OCI-M2 (cell line): Measurements from ENCODE around the gene SNX19.

Source experiments
- DNase-seq: peaks from one replicate; lab custom pipeline; 2025; ENCODE audit not compliant: unreplicated experiment; lab: John Stamatoyannopoulos, UW

Gene SNX19

DNA sequence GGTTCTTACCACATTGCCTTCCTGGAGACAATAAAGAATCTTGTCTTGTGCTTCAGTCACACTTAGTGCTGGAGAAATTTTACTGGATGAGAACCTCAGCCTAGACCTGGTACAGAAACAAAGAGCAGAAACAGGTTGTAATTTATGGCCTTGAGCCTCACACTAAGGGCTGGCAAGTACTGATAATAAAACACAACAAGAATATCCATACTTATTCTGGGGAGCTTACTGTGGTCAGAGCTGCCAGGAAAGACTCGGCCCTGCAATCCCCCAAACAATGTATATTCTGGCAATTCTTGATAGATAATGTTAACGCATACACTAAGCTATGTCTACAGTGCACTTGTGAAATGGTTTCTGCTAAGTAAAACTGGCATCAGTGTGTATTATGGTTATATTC, 9.7 kb downstream of the SNX19 start:
- DNase-seq, result no peak

DNA sequence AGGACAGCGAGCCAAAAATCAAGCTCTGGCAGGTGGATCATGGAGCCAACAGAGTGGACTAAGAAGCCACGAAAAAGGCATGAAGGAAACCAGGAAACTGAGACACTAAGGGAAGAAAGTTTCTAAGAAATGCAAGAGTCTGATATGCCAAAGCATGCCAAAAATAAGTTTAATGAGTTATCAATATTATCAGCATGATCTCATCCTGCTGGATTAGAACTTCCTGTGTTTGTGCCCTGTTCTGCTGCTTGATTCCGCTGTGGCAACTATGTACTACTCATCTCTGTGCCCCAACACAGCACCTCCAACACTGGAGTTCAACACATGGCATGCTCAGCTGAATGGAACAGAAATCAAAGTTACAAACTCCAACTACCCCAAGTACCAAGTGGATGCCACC, 10.8 kb downstream of the SNX19 start:
- DNase-seq, result no peak

DNA sequence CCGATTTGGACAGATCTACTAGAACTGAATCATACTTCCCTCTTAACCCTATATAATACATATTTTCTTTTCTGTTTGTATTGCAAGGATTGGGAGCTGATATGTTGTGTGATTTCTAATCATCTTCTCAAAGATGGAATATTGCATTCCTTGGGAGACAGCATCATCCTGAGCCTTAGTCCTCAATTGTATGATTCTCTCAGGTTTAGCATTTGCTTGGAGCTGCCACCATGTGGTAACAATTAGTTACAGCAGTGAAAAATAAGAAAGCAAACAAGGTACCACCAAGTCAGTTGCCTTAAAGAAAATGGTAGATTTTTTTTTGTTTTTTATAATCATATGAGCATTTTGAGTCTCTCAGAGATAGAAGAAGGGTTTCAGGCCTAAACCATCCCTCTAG, 11.9 kb downstream of the SNX19 start:
- no peak for DNase-seq

DNA sequence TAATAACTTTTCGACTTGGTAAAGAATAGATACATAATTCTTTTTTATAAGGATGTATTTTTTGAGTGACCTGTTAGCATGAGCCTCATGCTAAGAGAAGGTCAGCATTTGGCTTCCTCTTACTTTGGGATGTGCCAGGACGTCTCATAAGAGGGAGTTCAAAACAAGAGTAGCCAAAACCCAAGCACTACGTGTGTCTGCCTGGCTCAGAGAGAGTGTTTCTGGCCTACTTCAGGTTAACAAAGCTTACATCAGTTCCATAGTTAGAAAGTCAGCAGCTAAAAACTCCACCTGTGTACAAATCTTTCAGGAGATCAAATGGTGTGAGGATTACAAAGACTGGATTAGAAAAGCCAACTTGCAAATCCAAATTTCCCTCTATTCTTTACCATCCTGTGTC, 13.9 kb downstream of the SNX19 start:
- no peak for DNase-seq

DNA sequence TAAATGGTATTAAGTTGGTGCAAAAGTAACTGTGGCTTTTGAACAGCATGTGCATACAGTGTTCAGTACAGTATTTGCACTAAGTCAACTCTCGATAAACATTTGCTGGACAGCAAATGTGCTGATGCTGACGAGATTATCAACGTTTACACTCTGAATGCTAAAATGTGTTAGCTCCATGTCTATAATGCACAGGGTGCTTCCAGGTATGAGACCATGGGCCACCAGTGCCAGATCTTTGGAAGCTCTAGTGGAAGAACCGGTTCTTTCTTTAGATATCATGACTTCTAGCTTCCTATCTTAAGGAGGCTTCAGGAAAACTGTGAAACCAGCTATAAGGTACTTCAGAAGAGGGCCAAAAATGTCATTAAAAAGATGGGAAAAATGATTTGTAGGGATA, 17.2 kb downstream of the SNX19 start:
- DNase-seq, result no peak

DNA sequence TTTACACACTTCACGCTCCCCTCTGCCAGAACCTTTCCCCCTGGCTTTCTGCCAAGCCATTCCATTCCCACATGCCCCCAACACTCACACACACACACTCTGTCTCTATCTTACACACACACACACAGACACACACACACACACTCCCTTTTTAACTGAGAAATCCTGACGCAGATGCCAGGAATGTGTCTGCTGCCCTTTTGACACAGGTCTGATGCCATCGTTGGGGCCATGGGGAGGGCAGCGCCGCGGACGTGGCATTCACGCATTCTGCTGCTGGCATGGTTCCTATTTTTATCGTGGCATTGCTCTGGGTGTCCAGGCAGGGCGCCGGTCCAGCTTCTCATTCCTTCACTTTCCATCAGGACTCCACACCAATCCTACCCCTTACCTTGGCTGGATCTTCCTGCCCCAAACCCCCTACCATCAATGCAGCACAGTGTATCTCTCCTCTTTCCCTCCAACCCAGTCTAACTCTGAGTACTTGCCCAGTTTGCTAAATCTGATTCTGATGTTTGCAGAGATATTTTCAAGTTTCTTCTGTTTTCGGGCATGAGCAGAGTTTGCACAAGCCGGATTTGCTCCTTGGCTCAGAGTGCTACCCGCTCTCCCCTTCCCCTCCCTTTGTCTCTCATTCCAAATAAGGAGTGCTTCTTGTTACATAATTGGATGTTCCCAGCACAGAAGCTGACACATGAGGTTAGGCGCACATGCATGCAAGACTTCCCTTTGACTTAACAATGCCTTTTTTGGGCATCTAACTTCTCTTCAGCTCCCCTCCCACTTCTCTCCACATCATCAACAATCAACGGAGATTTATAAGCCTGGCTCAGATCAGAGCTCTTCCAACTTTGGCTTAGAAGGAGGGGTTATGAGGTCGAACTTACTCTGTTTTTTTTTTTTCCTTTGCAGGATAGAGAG, 18.8 kb downstream of the SNX19 start:
- DNase-seq, result no peak

DNA sequence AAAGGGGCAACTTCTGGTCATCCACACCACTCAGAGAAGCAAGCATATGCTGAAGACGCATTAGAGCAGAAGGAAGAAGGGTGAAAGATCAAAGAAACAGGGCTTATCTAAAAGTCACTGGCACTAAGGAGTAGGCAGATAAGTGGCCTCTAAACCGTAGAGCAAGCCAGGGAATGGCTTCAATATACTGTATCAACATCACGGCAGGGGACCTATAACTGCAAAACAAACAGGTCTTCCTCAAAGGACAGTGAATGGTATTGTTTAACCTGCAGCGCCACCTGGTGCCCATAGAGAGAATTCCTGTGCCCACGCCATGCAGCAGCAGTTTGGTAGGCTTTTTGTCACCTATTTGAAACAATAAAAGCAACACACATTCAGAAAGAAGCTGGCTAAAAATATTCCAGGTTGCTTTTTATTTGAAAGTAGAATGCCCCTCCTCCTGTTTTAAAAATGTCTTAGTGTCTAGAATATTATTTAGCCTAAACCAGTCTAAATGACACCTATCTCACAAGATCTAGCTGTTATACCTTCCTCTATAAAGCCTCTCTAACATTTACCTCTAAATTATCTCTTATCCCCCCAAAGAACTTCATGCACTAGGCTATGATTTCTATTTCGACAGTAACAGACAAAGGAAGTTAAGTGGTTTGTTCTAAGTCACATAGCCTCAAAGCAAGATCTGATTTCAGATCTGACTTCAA, 21.8 kb downstream of the SNX19 start:
- DNase-seq, result no peak

DNA sequence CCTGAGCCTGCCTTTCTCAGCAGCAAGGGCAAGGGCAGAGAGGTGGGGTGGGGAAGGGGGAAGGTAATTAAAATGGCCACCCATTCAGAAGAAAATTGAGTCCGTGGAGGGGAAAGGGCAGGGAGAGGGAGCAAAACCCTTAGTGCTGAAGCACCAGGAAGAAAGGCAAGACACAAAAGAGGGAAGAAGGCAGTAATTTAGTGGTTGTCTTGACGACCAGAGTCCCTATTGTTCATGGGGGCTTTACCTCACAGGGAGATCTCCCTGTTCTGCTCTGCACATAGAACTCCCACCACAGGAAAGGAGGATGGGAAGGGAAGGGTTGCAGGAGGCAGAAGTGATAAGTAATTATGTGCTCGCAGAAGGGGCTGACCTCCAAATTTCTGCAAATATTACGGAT, 23.4 kb downstream of the SNX19 start:
- no peak for DNase-seq

DNA sequence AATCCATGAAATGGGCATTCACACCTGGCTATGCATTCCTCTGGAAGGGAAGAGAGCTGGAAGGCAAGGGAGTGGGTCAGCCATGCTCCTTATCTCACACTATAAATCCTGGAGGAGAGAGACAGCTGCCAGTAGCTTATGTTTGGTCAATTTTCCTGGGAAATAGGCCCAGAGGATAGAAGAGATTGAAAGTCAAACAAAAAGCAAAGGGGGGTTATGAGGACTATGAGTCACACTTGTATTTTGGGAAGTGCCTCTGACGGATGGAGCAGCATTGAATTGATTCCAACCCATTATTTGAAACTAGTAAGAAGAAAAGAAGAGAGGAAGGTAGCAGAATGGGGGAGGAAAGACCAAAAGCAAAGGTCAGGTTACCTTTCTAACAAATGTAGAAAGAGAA, 25.0 kb downstream of the SNX19 start:
- DNase-seq, result no peak

DNA sequence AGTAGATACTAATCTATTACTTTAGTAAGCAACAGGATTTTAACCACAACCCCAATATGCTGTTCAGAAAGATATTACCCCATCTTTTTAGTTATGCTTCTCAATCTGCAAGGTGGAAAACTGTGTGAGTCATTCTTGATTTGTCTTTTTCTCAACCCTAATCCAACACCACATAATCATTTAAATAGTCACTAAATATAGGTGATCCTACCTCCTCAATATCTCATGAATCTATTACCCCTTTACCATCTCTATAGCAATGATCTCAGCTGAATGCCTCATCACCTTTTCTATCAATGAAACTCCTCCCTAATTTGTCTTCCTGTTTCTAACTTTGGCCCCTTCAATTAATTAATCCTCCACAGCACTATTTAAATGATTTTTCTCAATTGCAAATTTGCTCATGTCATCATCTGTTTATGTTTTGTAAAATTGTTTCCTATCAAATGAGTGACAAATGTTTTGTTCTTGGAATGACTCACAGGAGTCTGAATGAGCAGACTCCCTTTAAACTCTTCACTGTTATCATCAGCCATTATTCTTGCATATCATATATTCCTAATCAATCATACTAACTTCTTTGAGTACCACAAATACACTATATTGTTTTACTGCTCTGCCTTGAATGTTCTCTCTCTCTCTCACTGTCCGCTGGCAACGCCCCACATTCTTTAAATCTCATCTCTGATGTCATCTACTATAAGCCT, 26.1 kb downstream of the SNX19 start:
- DNase-seq, result no peak

DNA sequence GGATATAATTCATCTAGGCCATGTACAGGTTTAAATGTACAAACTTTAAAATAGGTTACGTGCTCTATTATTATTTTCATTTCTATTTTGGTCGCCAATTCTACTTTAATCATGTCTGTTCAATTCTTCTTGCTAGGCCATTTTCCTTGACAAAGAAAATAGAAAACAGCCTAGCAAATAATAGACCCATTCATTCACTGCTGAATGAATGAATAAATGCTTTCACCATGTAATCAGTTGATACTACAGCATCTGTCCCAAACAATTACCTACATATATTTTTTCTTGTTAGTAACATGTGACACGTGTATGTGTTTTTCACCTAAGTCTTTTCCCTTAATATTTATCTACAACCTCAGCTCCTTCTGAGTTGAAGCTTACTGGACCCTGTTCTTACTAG, 27.5 kb downstream of the SNX19 start:
- no peak for DNase-seq

DNA sequence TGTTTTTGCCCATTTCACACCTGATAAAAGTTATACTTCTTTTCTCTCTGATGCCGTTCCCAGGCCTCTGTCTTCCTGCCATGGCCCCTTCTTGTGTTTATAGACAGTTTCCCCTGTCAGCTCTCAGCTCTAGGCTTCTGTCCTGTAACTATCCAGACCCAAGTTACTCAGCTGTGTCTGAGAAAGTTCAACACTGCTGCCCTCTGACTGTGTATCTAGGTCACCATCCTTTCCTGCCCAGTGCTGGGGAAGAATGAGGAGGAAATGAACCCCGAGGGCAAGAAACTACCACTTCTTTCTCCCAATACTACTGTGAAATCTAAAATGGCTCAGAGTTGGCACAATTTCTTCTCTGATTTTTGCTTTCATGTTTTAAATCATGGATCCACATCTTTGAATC, 29.6 kb downstream of the SNX19 start:
- no peak for DNase-seq

DNA sequence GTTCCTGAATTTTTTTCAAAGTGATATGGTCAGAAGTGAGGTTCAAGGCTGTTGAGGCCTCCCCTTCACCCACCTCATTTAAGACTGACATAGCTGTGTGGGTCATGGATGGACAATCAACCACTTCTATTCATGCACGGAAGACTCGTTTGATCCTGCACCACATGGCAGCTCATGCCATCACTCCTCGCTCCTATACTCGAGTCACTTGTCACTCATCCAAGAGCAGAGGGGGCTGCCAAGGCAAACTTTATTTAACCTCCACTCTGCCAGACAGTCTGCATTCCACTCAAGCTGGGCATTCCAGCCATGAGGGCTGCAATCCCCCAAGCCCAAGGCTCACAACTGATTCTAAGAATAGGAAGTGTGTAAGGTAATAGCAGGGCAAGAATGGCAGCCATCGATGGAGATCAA, 34.1 kb downstream of the SNX19 start:
- DNase-seq, result no peak

DNA sequence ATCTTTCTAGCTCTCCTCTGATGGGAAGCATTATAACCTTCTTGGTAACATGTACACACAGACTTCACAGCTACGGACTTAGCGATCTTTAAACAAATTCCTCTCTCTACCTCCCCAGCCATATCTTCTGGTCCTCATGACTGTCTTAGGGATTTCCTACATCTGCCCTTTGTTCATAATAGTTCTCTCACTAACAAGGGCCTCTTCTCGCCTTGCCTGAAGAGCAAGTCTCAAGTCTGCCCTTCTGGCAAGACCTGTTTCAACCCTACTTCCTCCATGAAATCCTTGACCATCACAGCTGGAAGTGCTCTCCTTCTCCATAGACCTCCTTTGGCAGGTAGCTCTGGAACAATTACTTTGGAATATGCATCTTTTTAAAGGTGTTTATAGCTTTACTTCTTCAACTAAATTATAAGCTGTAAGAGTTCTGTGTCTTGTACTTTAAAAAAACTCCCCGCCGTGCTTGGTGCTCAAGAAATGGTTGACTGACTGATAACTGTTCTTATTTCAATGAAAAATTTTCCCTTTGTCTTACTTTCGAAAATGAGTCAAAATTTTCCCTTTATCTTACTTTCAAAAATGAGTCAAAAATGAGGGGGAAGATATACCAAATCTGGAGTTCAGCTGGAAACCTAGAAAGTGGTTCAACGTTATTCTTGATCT, 34.7 kb downstream of the SNX19 start:
- DNase-seq, result no peak

DNA sequence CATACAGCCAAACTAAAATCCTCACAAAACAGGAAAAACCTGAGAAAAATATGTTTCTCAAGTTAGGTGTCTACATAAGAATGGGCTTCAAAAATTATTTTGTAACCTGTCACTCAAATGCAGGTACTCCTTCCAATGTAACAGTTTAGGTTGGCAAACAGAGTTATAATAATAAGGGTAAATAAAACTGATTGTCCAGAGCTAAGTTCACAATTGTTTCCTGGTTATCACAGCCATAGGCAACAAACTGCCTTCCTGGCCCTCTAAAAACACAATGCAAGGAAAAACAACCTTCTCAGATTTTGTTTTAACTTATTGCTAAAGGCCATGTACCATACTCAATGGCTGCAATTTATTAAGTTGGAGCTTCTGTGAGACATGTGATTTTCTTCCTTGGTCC, 36.4 kb downstream of the SNX19 start:
- no peak for DNase-seq

DNA sequence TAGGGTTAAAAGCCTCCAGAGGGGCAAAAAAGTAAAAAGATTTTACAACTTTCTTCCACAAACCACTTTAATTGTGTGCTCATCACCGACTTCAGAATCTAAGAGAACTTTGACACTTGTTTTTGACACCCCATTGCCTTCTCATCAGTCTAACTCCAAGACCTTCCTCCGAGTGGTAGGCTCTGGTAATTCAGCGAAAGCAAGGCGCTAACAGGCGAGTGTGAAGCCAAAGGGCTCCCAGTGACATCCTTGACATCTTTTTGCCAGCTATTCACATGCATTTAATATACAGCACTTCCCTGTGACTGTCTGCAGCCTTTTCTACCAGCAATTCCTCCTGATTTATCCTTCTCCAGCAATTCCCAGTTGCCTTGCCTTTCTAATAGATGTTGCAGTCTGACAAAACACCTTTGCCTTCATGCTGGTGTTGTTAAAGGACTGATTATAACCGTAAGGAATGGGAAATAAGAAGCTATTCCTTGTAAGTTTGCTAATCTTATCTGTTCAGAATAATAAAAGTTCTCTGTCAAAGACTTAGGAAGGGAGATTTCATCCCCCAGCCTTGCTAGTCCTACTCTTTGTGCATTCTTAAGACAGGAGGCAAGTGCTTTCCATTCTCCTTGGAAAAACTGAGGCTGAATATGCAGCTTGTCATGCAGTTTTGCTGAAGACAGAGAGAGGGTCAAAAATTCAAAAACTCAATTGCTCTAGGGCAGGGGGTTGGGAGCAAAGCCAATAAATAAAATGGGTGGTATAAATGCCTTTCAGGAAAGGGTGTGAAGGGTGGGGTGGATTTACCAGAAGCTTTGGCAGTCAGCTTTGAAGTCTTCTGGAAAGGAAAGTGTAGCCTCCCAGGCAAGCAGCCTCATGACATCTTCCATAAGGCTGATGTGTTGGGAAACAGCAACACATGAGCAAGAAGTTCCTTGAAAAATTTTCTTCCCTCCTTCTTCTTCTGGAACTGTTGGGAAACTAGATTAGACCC, 39.1 kb downstream of the SNX19 start:
- no peak for DNase-seq

DNA sequence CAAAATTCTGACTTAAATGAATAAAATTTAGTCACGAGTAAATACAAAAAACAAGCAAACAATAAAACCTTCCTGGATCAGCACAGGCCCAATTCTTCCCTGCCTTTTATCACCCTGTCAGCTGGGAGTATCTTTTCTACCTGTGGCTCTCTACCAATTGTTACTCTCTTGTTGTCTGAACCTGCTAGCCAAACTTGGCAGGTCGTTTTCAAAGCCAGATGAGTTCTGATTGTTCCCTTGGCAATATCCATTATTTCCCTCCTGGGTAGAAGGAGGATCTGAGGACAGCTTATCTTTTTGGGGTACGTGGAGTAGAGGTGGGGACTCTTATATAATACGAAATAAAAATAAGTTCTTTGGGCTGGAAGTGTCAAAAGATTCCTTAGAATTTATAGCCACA, 40.2 kb downstream of the SNX19 start:
- no peak for DNase-seq

DNA sequence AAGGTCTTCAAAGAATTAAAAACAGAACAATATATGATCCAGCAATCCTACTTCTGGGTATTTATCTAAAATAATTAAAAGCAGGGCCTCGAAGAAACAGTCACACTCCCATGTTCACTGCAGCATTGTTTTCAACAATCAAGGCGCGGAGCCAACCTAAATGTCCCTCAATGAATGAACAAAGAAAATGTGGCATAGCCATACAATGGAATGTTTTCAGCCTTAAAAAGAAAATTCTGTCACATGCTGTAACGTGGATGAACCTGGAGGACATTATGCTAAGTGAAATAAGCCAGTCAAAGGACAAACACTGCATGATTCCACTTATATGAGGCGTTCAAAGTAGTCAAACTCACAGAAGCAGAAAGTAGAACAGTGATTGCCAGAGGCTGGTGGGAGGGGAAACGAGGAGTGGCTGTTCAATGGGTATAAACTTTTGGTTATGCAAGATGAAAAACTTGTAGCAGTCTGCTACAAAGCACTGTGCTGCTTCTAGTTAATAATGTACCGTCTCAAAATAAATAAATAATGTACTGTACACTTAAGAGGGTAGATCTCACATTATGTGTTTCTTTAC, 41.2 kb downstream of the SNX19 start:
- no peak for DNase-seq

DNA sequence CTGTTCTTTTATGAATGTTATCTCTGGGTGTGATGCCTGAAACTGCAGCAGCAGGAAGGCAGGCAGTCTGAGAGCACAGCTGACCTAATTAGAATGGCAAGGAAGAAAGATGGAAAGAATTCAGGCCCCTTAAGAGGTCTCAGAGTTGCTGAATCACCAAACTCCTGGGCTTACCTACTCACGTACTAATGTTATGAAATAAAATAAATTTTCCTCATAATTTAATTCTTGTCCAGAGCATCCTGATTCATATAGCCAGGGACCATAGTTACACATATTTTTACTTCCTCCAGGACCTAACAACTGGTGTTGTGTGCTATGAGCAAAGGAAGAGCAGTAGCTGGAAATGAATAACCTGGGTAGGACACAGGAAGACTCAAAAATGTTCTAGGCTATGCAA, 41.9 kb downstream of the SNX19 start:
- no peak for DNase-seq

DNA sequence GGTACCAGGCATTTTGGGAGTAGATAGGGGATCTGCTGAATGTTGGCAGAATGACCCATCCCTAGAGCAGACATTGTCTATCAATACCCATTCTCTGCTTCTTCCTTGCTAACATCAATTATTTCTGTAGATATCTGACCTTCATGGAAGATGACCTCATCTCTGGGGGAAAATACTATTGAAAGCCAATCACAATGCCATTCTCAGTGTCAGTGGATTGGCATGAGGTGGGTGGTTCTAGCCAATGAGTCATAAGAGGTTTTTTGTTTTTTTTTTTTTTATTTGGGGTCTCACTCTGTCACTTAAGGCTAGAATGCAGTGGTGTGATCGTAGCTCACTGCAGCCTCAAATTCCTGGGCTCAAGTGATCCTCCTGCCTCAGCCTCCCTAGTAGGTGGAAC, 42.5 kb downstream of the SNX19 start:
- DNase-seq, result no peak
